Adrenal gland (tissue), 12 donors: ENCODE data around the gene ZNF521. TPM values are rescaled to one million over a fixed set of nuclear protein-coding genes. Genes with fewer than 3 reads are reported as not detected.

Experiments
- DNase-seq, 7 donors: peaks; one replicate each; pipeline ENCODE4 v3.0.0-alpha.2; 2019 to 2020
- H3K27ac ChIP-seq, 5 donors: fragments of 200-600 bp; sonication (generic) in 4 of 5; 1 replicate in 3 of 5; 2 replicates in 2 of 5; pipeline versions ENCODE4 v1.5.1 to v1.8.0; 2016 to 2020; ENCODE audit warnings: mild to moderate bottlenecking in 1 of 5
- H3K27me3 ChIP-seq: fragments of 200-600 bp; 2 replicates; pipeline ENCODE4 v1.8.0; 2021
- H3K36me3 ChIP-seq, 2 donors: fragments of 200-600 bp; replicated peaks in 1 of 2; 1 replicate in 1 of 2; 2 replicates in 1 of 2; pipeline versions ENCODE4 v1.5.1 to v1.8.0; 2018 to 2022
- H3K4me1 ChIP-seq, 2 donors: fragments of 200-600 bp; replicated peaks in 1 of 2; 1 replicate in 1 of 2; 2 replicates in 1 of 2; pipeline versions ENCODE4 v1.5.1 to v1.8.0; 2018 to 2021
- H3K4me3 ChIP-seq, 4 donors: fragments of 200-600 bp; sonication (generic) in 3 of 4; one replicate each; pipeline ENCODE4 v1.5.1; 2016 to 2018
- H3K9me3 ChIP-seq, 3 donors: fragments of 200-600 bp; sonication (generic) in 1 of 3; replicated peaks in 1 of 3; 1 replicate in 2 of 3; 2 replicates in 1 of 3; pipeline versions ENCODE4 v1.5.1 to v1.8.0; 2016 to 2021
- CTCF ChIP-seq, 6 experiments: fragments of 450-650 bp in 4 of 6; fragments of 200-600 bp in 2 of 6; sonication (generic) in 1 of 6; IDR thresholded peaks; 1 replicate in 5 of 6; 2 replicates in 1 of 6; pipeline versions ENCODE4 v1.5.1 to v1.8.0; 2016 to 2021; ENCODE audit warnings: antibody characterized with exemption in 6 of 6, mild to moderate bottlenecking in 2 of 6, moderate library complexity in 1 of 6
- POLR2A ChIP-seq, 2 donors: fragments of 450-650 bp; IDR thresholded peaks; one replicate each; pipeline ENCODE4 v1.6.1; 2017; ENCODE audit warnings: antibody characterized with exemption in 2 of 2, mild to moderate bottlenecking in 2 of 2, moderate library complexity in 1 of 2
- WGBS, 4 donors: extraction: QIAGEN DNeasy Blood & Tissue Kit in 2 of 4; methylation state at CpG; one replicate each; pipeline versions ENCODE4 v1.1.5 to v1.1.7; 2013 to 2017; 5-methylcytosine and 5-hydroxymethylcytosine counted together
- intact Hi-C, 2 donors: fragments of 100-400 bp; cut with DNase I; formaldehyde crosslinking; loops; one replicate each; pipeline versions ENCODE4 v1.14.1 to v1.15.0; 2022 to 2023
- polyA plus RNA-seq, 3 donors: library from polyadenylated mRNA; stranded (reverse); fragments of 200-250 nt in 2 of 3; fragments of 350-450 nt in 1 of 3; fragmentation: Illumina TruSeq in 1 of 3; extraction: RNeasy Lipid Tissue Mini Kit (QIAGEN cat#74804) in 1 of 3; gene quantifications; one replicate each; pipeline ENCODE4 v1.2.3, GENCODE V29; 2013 to 2014
- total RNA-seq, 9 donors: library from RNA; depleted of rRNA in 4 of 9; stranded (reverse); fragments of >200 nt in 4 of 9; fragments of 120-200 nt in 1 of 9; fragmentation: NEBNext Ultra II Directional in 1 of 9; extraction: Animal tissue kit (Norgen Biotek cat#: 25700) in 1 of 9; gene quantifications; one replicate each; pipeline versions ENCODE4 v1.1.0 to v1.2.4, GENCODE V29; 2013 to 2023
- donor health status: healthy with polysubstance abuse.
- donor health status: Bipolar disorder and iron deficiency.
- donor health status: DM: yes; HTN: yes; CAD: no.
- donor health status: DM: no; HTN: no; CAD: no.
- donor health status: DM: no; HTN: no; CAD: no.
- donor health status: DM: yes; HTN: yes; CAD: no.

Gene ZNF521
- total and polyA plus RNA-seq, 12 donors: 3.7 to 270 (median 43.0) TPM

GRCh38 chr18:25047421-25047820 is 304.5 kb downstream of the ZNF521 start:
- Histone ChIP-seq H3K36me3 (no peaks in the 10 kb centered on the region), H3K4me3 (no peak overlapping the region), H3K4me1 (peaks cover 0 to 2% of the 10 kb centered on the region in 2 donors), H3K27me3 (no peaks in the 10 kb centered on the region), H3K27ac (no peak overlapping the region), H3K9me3 (no peaks in the 10 kb centered on the region)
- 83 to 100% (median 96%) methylated on average over 2 to 3 of the region's 3 CpGs for WGBS, 4 donors
- no peak for TF ChIP-seq CTCF (IDR thresholded peaks at IDR 0.05)
- TF ChIP-seq POLR2A (IDR thresholded peaks at IDR 0.05): no peak
- intact Hi-C loops: no loop called here
- no peak for DNase-seq

- H3K27ac ChIP-seq: no peak overlapping the region
- no peaks in the 10 kb centered on the region for H3K36me3 ChIP-seq
- H3K27me3 ChIP-seq: no peaks in the 10 kb centered on the region
- H3K4me3 ChIP-seq: no peak overlapping the region
- no peaks in the 10 kb centered on the region for H3K9me3 ChIP-seq
- intact Hi-C loops: no loop called here
- DNase-seq: no peak
- peaks cover 0 to 7% of the 10 kb centered on the region in 2 donors for H3K4me1 ChIP-seq
- TF ChIP-seq CTCF (IDR thresholded peaks at IDR 0.05): no peak
- TF ChIP-seq POLR2A (IDR thresholded peaks at IDR 0.05): no peak
- WGBS, 4 donors: 46 to 75% (median 55%) methylated on average over 2 of the region's 2 CpGs
Observed at GRCh38 chr18:25044694-25045093, 307.3 kb downstream of the ZNF521 start.

GRCh38 chr18:25043104-25043503 is 308.9 kb downstream of the ZNF521 start:
- Histone ChIP-seq H3K27me3 (no peaks in the 10 kb centered on the region), H3K27ac (no peak overlapping the region), H3K9me3 (no peaks in the 10 kb centered on the region), H3K4me3 (no peak overlapping the region), H3K4me1 (peaks cover 0 to 7% of the 10 kb centered on the region in 2 donors), H3K36me3 (no peaks in the 10 kb centered on the region)
- TF ChIP-seq CTCF (IDR thresholded peaks at IDR 0.05) (no peak), POLR2A (IDR thresholded peaks at IDR 0.05) (no peak)
- no peak for DNase-seq
- intact Hi-C loops: no loop called here
- WGBS, 4 donors: 87 to 93% (median 91%) methylated on average over 4 of the region's 4 CpGs

- Histone ChIP-seq H3K4me1 (peaks cover 0 to 7% of the 10 kb centered on the region in 2 donors), H3K27ac (no peak overlapping the region), H3K9me3 (no peaks in the 10 kb centered on the region), H3K4me3 (no peak overlapping the region), H3K36me3 (no peaks in the 10 kb centered on the region), H3K27me3 (no peaks in the 10 kb centered on the region)
- TF ChIP-seq CTCF (IDR thresholded peaks at IDR 0.05) (no peak), POLR2A (IDR thresholded peaks at IDR 0.05) (no peak)
- peak in 6 of 7 donors; percentile 24 to 53 (median 34) for DNase-seq
- WGBS, 4 donors: 14 to 25% (median 19%) methylated on average over 4 of the region's 4 CpGs
- intact Hi-C loops: no loop called here
Observed at GRCh38 chr18:25042641-25043051, 309.3 kb downstream of the ZNF521 start.
